ENCODE measurements around the gene VAMP5.
"Not testable (repeated sequence)": the region's sequence is repeated elsewhere in the genome, so short reads cannot be mapped to it uniquely, and the experiment has no call there.

Gene VAMP5

GRCh38 chr2:85550486-85550885, 33.7 kb upstream of the VAMP5 start:
- DNase-seq (ENCODE audit: low read depth), result no peak

DNA sequence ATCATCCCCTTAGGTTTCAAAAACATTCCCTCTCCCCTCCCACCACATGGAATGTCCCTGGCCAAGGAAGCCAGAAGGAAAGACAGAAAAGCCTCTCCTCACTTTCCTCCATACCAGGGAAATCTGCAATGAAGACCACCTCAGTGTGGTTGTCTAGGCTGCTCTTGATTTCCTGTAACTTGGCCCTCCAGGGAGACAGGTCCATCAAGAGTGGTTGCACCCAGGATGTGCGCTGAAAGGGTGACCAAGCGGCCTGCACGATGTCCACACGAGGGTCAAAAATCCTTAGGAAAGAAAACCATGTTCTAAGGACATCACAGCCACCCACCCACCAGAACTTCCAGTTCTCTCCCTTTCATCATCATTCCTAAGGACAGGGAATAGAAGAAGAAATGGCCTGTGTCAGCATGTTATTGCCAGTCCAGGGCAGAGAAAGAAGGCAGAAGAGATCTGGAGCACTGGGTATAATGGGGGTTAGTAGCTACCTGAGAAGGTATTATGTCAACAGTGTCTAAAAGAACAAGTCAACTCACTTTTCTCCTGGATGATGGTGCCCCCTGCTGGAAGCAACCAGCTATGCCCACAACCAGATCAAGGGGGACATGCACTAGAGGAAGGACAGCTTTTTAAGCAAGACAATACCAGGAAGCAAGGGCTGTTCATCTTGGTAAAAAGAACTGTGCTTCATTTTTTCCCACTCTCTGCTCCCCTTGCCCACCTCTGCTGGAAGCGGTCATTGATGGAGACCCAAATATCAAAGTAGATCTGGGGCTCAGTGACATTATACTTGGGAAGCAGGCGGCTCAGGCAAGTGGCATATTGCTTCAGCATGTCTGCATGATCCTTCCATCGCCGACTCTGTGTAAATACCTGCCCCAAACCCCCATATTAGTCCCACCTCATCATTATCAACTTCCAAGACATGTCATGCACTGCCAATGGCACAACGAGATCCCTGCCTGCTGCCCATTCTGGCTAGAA, 32.2 kb upstream of the VAMP5 start:
- DNase-seq (ENCODE audit: low read depth), result peak; percentile 57

DNA sequence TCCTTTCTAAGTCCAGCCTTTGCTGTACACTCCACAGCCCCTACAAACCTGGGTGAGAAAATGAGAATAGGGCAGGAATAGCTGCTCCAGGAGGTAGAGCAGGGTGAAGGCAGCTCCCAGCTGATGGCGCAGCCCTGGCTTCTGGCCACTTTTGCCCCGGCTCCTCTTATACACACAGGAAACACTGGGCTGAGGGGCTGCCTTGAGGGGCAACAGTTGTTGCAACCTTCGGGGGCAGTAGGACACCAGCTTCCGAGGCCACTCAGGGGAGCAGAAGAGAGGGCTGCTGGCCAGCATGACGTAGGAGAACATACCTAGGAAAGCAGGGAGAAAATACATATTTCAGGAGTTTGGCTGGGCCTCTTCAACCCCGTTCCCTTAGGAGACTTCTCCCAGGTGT, 31.0 kb upstream of the VAMP5 start:
- no peak for DNase-seq (ENCODE audit: low read depth)

GRCh38 chr2:85554980-85555612, 29.1 kb upstream of the VAMP5 start:
- DNase-seq (ENCODE audit: low read depth), result no peak

- no peak for DNase-seq (ENCODE audit: low read depth)
Measured at GRCh38 chr2:85557130-85557529, 27.1 kb upstream of the VAMP5 start.

DNA sequence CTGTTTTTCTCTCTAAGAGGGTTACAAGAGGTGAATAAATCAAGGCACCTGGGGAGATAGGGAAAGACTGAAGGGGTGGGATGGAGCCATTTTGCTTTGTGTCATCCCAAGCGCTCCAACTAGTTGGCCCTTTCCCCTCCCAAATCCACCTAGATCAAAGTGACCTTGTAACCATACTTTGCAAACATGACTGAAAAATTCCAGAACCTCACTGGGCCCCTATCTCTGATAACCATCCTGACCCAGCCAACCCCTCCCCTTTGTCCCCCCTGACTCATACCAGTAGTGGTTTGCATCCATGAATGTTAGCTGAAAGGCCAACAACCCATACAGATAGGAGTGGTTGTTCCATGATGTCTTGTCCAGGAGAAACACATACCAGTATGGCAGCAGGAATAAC, 26.1 kb upstream of the VAMP5 start:
- no peak for DNase-seq (ENCODE audit: low read depth)

DNA sequence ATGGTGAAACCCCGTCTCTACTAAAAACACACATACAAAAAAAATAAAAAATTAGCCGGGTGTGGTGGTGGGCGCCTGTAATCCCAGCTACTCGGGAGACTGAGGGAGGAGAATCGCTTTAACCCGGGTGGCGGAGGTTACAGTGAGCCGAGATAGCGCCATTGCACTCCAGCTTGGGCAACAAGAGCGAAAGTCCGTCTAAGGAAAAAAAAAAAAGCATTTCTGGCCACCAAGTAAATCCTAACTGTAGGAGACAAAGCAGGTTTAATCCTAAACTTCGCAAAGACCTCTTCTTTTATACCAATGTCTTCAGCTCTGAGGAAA, 23.9 kb upstream of the VAMP5 start:
- not testable (repeated sequence) for DNase-seq (ENCODE audit: low read depth)

DNA sequence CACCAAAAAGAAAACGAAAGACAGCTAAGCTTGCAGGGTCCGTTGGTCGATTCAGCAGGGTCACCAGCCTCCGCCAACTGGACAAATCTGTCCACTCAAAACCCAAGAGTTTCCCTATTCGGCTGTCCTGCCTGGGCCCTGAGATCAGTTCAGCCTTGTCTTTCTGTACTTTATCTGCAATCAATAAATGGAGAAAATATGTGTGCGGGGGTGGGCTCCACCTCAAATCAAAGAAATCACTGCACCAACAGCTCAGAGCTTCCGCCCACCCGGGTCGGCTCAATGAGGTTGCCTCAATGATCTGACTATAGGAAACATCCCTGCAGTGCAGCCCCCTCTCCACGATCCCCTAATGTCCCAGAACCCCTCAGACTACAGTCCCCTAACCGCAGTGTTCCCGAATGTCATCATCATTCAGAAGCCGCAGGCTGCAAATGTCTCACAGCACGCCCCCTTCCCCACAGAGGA, 23.4 kb upstream of the VAMP5 start:
- DNase-seq (ENCODE audit: low read depth), result no peak

GRCh38 chr2:85561280-85562212, 22.7 kb upstream of the VAMP5 start, which contains the start of gene GGCX:
GGCX (minus strand) TSS chr2:85561493; CDS start chr2:85561428, 65 bp downstream.
- DNase-seq (ENCODE audit: low read depth), result peak; percentile 93

DNA sequence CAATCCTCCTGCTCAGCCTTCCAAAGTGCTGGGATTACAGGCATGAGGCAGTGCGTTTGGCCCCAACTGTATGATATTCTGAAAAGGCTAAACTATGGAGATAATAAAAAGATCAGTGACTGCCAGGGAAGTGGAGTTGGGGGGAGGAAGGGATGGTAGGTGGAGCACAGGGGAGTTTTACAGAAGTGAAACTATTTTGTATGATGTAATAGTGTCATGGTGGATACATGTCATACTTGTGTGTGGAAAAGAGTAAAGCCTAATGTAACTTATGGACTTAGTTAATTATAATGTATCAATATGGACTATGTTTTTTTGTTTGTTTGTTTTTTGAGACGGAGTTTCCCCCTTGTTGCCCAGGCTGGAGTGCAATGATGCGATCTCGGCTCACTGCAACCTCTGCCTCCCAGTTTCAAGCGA, 20.1 kb upstream of the VAMP5 start:
- DNase-seq (ENCODE audit: low read depth), result no peak

- DNase-seq (ENCODE audit: low read depth), result no peak
Measured at GRCh38 chr2:85566265-85566664, 18.0 kb upstream of the VAMP5 start.

DNA sequence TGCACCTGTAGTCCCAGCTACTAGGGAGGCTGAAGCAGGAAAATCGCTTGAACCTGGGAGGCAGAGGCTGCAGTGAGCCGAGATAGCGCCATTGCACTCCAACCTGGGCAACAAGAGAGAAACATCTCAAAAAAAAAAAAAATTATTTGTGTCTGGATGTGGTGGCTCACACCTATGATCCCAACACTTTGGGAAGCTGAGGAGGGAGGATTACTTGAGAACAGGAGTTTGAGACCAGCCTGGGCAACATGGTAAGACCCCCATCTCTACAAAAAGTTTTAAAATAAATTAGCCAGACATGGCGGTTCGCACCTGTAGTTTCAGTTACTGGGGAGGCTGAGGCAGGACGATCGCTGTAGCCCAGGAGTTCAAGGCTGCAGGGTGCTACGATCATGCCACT, 8.5 kb upstream of the VAMP5 start:
- no peak for DNase-seq (ENCODE audit: low read depth)

GRCh38 chr2:85577063-85577385, 7.2 kb upstream of the VAMP5 start:
- DNase-seq (ENCODE audit: low read depth), result no peak

GRCh38 chr2:85577386-85578242, 6.6 kb upstream of the VAMP5 start, which contains the start of gene VAMP8:
VAMP8 (plus strand) TSS chr2:85577586; CDS start chr2:85577647, 61 bp downstream.
- no peak for DNase-seq (ENCODE audit: low read depth)

- DNase-seq (ENCODE audit: low read depth), result no peak
Measured at GRCh38 chr2:85578243-85579180, 5.7 kb upstream of the VAMP5 start.

DNA sequence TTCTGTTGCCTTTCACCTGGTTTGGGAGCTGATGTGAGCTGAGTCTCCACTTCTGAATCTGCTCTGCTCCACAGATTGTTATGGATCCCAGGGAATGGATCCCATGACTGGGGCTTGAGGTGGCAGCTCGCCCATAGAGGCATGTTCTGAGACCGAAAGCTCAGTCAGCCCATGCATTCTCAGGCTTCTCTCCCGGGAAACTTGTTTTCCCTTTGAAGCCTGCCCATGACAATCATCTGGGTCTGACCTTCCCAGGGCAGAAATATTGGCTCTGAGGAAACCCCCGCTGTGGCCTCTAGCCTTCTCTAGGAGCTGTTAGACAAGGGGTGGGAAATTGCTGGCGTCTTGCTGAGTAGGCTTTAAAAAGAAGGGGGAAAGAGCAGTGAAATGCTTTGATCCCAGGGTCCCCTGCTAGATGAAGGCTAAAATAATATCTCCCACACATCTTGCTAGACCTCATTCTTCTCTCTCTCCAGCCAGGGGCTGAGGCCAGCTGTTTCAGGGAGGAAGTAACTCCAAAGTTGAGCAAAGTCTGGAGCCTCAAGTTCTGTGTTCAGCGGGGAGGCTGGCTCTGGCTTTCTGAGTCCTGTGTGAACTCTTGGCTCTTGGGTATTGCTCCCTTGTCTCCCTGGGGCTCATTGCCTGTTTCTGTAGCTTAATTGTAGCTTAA, 4.8 kb upstream of the VAMP5 start:
- no peak for DNase-seq (ENCODE audit: low read depth)

GRCh38 chr2:85580206-85580605, 4.0 kb upstream of the VAMP5 start:
- DNase-seq (ENCODE audit: low read depth), result no peak

DNA sequence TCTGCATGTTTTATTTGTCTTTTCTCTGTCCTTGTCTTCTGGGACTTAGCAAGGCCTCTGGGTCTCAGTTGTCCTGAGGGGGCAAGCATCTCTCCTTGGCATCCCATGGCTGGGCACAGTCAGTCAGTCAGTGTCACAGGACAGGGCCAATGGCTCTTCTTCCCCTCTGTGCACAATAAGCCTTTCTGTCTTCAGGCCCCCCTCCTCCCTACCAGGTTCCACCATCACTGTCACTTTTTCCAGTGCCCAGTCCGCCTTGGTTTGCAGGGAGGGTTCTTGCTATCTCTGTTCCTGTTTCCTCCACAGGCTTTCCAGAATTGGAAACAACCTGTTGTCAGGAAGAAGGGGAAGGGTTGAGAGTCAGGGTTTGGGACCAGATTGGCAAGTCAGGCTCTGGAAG, 1.7 kb upstream of the VAMP5 start:
- DNase-seq (ENCODE audit: low read depth), result no peak

DNA sequence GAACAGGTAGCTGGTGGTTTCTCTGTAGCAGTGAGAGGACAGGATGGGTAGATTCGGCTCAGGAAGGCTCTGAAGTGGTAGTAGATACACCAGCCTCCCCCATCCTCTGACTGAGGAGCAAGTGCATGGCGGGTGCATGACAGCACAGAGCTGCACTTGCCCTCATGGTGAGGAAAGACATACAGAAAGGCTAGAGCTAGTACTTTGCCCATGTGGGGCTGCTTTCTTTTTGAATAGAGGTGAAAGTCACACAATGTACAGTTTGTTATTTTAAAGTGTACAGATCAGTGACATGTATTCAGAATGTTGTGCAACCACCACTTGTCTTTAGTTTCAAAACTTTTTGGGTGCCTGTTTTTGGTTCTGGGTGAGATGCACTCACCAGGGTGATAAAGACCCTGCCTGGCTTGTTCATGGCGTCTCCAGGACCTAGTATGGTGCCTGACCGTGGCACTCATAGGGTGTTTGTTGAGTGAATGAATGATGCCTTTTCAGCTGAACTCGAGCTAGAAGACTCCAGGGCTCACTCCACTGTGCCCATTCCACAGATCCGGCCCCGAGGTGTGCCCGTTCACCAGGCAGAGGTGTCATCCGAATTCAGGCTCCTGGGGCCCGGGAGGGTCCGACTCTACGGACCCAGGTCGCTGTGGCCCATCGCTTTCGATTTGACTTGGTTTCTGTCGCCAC, 421 bp upstream of the VAMP5 start:
- DNase-seq (ENCODE audit: low read depth), result peak; percentile 14
